NCI-H345 (cell line): ENCODE data around the gene GARIN5B.

Experiments used
- DNase-seq: peaks from one replicate; lab custom pipeline; 2025; lab: John Stamatoyannopoulos, UW

The GARIN5B gene

GRCh38 chr19:55322204-55322885 is 40.7 kb downstream of the GARIN5B start:
- no peak for DNase-seq

GRCh38 chr19:55321466-55322137 is 41.5 kb downstream of the GARIN5B start:
- no peak for DNase-seq

GRCh38 chr19:55320844-55321419 is 42.1 kb downstream of the GARIN5B start:
- DNase-seq, result no peak

- DNase-seq, result peak; percentile 7
Measured at GRCh38 chr19:55319785-55320184, 43.3 kb downstream of the GARIN5B start.

- DNase-seq, result no peak
Measured at GRCh38 chr19:55316646-55317045, 46.4 kb downstream of the GARIN5B start.

GRCh38 chr19:55315956-55316525 is 47.0 kb downstream of the GARIN5B start:
- DNase-seq, result no peak

- DNase-seq, result no peak
Measured at GRCh38 chr19:55314396-55314795, 48.7 kb downstream of the GARIN5B start.

GRCh38 chr19:55312621-55313512 is 50.2 kb downstream of the GARIN5B start:
- DNase-seq, result no peak

- DNase-seq, result no peak
Measured at GRCh38 chr19:55311797-55312196, 51.3 kb downstream of the GARIN5B start.

- DNase-seq, result no peak
Measured at GRCh38 chr19:55311397-55311796, 51.7 kb downstream of the GARIN5B start.

- DNase-seq, result no peak
Measured at GRCh38 chr19:55310498-55310897, 52.6 kb downstream of the GARIN5B start.

- no peak for DNase-seq
Measured at GRCh38 chr19:55309448-55309847, 53.6 kb downstream of the GARIN5B start.

GRCh38 chr19:55308281-55308680 is 54.8 kb downstream of the GARIN5B start:
- DNase-seq, result no peak

GRCh38 chr19:55306712-55307111 is 56.3 kb downstream of the GARIN5B start:
- no peak for DNase-seq

- DNase-seq, result no peak
Measured at GRCh38 chr19:55305983-55306562, 57.0 kb downstream of the GARIN5B start.

GRCh38 chr19:55305491-55305890 is 57.6 kb downstream of the GARIN5B start:
- DNase-seq, result peak; percentile 22

- DNase-seq, result no peak
Measured at GRCh38 chr19:55304980-55305379, 58.1 kb downstream of the GARIN5B start.
